Stimulated activated CD8-positive, alpha-beta memory T cell treated with anti-CD3 and anti-CD28 coated beads, Interleukin-2, amount 100 ng/mL, for 1 hour (primary cell): ENCODE measurements around the gene ZFYVE28.

ENCODE experiments used
- DNase-seq, 2 donors: peaks; one replicate each; pipeline ENCODE4 v3.0.0-alpha.2; 2020; ENCODE audit warnings: low read depth in 2 of 2

Gene ZFYVE28

GRCh38 chr4:2368746-2369437 lies 49.6 kb downstream of the ZFYVE28 start:
- no peak for DNase-seq

DNA sequence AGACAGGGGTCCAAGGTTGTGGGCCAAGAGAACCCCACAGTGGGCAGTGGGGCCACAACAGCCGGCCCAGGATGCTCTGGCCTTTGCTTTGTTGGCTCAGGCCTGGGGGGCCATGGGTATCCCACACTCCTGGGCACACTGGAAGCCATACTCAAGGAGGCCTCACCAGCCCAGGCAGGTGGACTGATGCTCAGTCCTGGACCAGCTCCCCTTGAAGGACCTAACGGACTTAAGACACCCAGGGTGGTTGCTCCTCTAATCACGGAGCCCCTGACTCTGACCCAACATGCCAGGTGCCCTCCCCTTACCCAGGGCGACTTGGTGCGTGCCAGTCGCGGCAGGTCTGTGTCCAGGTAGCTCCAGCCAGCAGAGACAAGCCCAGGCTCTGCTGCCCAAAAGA lies 50.8 kb downstream of the ZFYVE28 start:
- DNase-seq, result no peak

- DNase-seq, result no peak
These were observed 51.9 kb downstream of the ZFYVE28 start for GRCh38 chr4:2366252-2367192.

GRCh38 chr4:2365913-2366210 lies 52.6 kb downstream of the ZFYVE28 start:
- DNase-seq, result no peak

DNA sequence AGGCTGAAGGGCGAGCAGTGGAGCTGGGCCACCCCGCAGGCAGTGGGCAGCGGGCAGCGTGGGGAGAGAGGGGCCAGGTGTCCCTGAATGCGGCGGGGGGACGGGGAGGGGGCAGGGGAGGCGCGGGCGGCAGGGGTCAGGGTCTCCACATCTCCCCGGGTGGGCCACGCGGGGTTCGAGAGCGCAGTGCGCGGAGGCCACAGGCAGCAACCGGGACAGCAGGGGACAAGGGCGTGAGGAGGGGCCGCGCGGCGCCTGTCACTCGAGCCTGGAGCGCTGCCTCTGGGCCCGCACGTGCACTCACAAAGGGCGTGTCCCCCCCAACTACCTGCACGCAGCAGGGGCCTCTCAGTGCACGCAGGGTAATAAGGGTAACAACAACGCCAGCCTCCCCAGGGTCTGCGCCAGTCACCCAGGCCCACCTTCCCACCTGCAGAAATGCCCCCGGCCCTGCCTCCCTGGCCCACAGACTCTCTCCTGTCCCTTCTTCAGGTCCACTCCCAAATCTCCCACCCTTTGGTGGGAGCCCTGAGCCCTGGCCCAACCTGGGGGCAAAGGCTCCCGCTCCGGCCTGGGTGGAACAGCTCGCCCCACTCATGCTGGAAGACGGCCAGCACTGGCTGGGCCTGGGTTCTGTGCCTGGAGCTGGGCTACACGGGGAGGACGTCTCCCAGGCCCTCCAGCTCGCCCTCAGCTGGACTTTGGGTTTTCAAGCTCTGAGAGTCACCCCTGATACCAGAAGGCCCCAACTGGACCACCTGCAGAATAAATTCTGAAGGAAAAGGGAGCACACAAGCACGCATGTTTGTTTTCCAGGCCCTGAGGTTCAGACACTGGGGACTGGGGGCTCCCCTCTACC lies 53.2 kb downstream of the ZFYVE28 start:
- DNase-seq, result no peak

DNA sequence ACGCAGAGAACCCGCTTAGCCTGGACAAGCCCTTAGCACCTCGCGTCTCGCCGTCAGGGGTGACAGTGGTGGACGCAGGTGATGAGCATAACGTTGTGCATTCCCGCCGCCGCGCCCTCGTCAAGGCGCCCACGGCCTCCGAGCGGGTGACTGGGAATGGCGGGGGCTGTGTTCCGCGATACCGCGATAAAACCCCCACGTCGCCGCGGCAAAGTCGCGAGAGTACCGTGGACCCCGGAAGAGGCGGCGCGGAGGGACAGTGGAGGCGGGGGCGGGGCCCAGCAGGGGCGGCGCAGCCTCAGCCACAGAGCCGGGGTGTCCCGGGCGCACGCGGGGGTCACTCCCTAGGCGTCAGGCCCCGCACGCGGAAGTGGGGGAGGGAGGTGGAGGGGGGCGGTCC lies 53.8 kb downstream of the ZFYVE28 start:
- DNase-seq, result peak; percentile 15 to 31

DNA sequence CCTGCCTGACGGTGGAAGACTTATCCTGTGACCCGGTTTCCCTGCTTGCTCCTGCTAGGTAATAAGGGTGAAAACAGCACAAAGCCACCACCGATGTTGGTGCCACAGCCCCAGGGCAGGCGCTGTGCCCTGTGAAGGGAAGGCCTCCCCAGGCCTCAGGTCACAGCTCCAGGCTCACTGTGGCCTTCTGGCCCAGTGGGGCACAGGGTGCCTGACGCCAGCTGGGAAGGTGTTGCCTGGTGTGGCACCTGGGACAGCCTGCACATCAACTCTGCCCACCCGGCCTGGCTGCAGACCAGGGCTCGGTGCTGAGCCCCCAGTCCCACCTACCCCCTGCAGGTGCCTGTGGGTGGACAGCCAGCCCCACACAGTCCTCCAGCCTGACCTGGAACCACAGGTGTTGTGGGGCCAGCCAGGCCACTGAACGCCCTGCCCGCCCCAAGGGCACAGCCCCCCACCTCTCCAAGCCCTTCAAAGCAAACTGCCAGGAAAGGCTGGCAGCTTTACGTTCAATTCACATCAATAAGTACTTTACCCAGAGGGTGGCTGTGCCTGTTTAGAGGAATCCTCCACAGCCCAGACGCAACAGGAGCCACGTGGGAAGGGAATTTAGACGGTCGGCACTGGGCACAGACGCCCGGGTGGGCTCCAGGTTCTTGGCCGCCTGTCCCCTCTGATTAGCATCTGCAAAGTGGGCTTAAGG lies 54.3 kb downstream of the ZFYVE28 start:
- DNase-seq, result no peak

DNA sequence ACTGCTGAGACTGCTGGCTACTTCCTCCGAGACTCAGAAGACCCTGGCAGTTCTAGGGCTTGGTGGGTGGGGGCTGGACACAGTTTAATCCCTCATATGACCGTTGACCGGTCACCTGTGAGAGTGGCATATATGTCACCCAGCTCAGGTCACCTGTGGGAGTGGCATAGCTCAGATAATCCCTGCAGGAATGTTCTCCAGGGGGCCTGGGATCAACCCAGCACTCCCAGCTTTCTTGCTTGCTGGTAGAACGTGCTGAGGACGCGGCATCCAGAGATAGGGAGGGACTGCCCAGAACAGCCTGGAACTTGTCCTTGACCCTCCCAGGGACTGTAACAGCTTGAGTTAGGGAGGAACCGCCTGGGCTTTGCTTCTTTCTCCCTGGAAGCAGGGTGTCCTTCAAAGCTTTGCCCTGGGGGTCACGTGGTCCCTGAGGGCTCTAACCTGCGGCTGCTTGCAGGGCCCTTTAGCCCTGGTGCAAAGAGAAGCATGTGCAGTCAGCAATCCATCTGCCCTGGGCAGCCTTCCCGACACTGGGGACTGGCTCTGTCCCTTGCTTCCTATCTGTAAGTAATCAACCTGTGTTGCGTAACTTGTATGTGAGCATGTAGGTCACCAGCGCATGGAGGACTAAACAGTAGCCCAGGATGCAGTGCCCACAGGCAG lies 55.3 kb downstream of the ZFYVE28 start:
- no peak for DNase-seq

- no peak for DNase-seq
These were observed 56.0 kb downstream of the ZFYVE28 start for GRCh38 chr4:2362266-2363055.

DNA sequence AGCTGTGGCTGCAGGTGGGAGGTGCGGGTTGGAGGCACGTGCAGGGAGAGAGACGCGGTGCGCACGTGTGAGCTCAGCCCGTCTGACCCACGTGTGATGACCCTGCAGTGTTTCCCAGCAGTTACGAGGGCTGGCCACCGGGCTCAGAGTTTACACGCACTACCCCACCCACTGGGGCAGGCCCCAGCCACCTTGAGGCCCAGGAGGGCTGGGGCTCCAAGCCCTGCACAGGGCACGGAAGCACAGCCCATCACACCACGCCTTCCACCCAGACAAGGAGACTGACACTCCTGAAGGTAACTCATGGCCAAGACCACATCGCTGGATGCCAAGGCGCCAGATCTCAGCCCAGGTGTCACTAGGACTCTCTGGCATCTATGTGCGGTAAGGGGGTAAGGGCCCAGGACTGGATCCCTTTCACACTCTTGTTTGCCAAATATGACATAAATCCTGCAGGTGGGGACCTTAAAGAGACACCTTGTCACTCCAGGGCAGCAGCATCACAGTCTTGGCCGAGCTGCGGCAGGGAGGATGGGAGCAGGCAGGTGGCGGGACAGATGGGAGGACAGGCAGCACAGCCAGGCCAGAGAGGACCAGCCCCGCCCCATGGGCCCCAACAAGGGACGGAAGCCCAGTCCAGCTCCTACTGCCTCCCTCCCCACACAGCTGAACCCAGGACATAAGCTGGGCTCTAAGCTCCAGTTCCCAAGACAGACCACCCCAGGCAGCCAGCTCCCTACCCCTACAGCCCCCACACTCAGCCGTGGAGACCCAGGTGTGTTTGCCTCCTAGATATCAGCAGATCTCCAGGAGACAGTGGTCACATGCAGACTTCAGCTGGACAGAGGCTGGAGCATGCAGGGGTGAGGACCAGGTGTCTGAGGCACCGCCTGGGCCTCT lies 56.8 kb downstream of the ZFYVE28 start:
- no peak for DNase-seq

DNA sequence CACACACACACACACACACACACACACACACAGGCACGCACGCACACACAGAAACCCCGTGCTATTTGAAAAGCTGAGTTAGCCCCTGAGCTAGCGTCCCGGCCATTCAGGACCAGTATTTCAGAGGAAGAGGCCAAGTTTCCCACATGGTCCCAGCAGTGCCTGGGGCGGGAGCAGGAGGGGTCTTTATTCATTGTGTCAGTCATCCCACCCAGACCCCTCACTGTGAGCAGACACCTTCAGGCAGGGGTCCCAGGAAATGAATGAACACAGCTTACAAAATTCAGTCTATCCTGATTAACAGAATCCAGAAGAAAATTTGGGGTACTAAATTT lies 58.1 kb downstream of the ZFYVE28 start:
- no peak for DNase-seq

DNA sequence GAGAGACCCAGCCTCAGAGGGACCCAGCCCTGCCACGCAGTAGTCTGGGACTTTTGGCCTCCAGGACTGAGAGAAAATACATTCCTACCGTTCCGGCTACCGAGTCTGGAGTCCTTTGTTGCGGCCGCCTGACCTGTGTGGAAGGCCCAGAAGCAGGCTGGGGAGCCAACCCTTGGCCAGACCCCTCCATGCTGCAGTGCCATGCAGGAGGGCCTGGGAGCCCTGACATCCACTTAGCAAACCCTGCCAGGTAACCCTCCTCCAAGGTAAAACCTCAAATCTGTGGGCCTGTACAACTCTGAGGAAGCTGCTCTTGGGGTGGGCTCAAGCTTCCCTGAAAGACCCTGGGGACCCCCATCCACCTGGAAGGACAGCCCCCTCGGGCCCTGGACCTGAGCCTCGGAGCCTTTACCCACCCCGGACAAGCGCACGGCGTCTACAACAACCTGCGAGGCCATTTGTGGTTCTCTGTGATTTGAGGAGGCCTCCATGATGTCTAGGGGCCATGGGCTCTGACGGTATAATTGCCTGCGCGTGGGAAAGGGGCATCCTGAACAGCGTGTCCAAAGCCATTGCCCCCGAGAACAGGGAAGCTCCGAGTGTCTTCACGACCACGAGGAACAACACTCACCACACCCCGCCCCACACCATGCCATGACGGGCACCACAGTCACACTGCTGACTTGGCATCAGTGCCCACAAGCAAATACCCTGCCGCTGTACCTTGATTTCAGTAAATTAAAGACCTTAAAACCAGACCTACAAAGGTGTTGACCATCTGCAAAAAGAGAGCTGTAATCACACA lies 58.7 kb downstream of the ZFYVE28 start:
- DNase-seq, result no peak

GRCh38 chr4:2357821-2358745 lies 60.4 kb downstream of the ZFYVE28 start:
- no peak for DNase-seq

DNA sequence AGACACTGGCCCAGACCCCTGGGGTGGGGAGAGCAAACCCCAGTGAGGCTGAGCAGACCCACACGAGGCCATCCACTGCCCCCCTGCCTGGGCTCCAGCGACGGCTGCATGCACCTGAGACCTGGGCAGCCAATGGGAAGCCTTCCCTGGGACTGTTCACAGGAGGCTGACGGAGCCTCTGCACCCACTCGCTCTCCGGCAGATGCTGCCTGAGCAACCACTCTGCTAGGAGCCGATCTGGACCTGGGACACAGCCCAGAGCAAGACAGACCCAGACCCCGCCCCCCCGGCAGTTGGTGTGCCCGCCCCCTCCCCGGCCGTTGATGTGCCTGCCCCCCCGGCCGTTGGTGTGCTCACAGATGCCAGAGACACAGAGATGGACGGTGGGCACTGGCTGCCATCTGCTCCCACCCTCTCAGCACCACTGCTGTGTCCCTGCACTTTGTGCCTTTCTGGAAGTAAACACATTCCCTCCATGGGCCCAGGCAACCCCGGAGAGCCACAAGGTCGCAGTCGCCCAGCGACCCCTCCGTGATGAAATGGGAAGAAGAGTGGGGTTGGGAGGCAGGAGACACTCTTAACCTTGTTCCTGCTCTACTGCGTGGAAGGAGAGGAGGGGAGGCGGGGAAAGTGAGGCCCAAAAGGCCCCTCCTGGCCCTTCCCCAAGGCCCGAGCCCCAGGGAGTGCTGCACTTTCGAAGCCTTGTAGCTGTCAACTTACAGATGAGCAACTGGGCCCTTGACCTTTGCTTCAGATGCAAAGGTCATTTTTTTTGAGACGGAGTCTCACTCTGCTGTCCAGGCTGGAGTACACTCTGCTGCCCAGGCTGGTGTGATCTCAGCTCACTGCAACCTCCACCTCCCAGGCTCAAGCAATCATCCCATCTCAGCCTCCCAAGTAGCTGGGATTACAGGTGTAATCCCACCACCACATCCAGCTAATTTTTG lies 62.0 kb downstream of the ZFYVE28 start:
- DNase-seq, result no peak

DNA sequence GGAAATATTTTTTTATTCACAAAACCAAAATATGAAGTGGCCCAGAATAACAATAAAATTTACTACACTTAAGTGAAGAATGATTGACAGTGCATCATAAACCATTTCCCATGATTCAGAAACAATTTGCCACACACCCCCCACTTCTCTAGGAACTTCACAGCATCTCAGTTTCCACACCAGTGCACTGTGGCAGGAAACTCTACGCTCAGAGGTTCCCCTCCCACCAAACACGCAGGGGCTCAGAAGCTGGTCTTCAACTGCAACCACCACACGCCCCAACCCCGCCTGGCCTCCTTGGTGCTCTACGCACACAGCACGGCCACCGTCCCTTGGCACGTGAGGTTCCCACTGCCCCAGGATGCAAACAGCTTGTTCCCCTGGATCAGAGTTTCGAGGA lies 63.7 kb downstream of the ZFYVE28 start:
- no peak for DNase-seq

DNA sequence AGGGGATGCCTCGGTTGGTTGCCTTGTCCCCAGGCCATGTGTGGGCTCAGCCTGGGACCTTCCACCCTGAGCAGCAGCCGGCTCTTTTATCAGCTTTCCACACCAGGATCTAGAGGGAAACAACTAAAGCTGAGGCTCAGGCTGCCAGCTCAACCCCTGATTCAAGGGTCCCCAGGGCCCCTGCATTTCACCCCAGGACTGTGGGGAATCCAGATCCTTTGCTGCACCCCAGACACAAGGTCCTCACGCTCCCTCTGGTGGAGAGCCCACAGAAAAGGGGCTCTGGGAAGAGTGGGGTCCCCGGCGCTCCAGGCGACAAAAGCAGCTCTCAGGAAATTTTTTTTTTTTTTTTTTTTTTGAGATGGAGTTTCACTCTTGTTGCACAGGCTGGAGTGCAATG lies 64.3 kb downstream of the ZFYVE28 start:
- DNase-seq, result no peak
